Measurements from ENCODE around the gene SCYGR6.
"Not testable (repeated sequence)": the region's sequence is repeated elsewhere in the genome, so short reads cannot be mapped to it uniquely, and the experiment has no call there.

DNA sequence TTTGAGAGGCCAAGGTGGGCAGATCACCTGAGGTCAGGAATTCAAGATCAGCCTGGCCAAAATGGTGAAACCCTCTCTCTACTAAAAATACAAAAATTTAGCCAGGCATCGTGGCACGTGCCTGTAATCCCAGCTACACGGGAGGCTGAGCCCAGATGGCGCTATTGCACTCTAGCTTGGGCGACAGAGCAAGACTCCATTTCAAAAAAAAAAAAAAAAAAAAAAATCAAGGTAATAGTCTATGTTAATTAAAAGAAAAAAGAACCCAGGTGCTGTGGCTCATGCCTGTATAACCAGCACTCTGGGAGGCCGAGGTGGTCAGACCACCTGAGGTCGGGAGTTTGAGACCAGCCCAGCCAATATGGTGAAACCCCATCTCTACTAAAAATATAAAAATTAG, 16.1 kb upstream of the SCYGR6 start:
- not testable (repeated sequence) for TF ChIP-seq CTCF (IDR thresholded peaks at IDR 0.05; ENCODE audit: low read depth, low read length, missing input control); SP1 (IDR thresholded peaks at IDR 0.05); GABPA (IDR thresholded peaks at IDR 0.05 in 1 of 2, conservative IDR thresholded peaks at IDR 0.05 in 1 of 2); MAX (IDR thresholded peaks at IDR 0.05); HNF4A (conservative IDR thresholded peaks at IDR 0.05); TAF1 (conservative IDR thresholded peaks at IDR 0.05); FOXA2 (IDR thresholded peaks at IDR 0.05); EGR1 (IDR thresholded peaks at IDR 0.05; ENCODE audit: low read depth in 2 of 2); RAD21 (IDR thresholded peaks at IDR 0.05); FOXA1 (IDR thresholded peaks at IDR 0.05)
- TF ChIP-seq, protein P1, sequence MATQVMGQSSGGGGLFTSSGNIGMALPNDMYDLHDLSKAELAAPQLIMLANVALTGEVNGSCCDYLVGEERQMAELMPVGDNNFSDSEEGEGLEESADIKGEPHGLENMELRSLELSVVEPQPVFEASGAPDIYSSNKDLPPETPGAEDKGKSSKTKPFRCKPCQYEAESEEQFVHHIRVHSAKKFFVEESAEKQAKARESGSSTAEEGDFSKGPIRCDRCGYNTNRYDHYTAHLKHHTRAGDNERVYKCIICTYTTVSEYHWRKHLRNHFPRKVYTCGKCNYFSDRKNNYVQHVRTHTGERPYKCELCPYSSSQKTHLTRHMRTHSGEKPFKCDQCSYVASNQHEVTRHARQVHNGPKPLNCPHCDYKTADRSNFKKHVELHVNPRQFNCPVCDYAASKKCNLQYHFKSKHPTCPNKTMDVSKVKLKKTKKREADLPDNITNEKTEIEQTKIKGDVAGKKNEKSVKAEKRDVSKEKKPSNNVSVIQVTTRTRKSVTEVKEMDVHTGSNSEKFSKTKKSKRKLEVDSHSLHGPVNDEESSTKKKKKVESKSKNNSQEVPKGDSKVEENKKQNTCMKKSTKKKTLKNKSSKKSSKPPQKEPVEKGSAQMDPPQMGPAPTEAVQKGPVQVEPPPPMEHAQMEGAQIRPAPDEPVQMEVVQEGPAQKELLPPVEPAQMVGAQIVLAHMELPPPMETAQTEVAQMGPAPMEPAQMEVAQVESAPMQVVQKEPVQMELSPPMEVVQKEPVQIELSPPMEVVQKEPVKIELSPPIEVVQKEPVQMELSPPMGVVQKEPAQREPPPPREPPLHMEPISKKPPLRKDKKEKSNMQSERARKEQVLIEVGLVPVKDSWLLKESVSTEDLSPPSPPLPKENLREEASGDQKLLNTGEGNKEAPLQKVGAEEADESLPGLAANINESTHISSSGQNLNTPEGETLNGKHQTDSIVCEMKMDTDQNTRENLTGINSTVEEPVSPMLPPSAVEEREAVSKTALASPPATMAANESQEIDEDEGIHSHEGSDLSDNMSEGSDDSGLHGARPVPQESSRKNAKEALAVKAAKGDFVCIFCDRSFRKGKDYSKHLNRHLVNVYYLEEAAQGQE (IDR thresholded peaks at IDR 0.05), result not testable (repeated sequence)
